ENCODE measurements around the gene ARHGAP45. TPM values are rescaled to one million over a fixed set of nuclear protein-coding genes. Genes with fewer than 3 reads are reported as not detected.

The ARHGAP45 gene
- total RNA-seq, 2 experiments from 2014 or later = 861 to 878 TPM

DNA sequence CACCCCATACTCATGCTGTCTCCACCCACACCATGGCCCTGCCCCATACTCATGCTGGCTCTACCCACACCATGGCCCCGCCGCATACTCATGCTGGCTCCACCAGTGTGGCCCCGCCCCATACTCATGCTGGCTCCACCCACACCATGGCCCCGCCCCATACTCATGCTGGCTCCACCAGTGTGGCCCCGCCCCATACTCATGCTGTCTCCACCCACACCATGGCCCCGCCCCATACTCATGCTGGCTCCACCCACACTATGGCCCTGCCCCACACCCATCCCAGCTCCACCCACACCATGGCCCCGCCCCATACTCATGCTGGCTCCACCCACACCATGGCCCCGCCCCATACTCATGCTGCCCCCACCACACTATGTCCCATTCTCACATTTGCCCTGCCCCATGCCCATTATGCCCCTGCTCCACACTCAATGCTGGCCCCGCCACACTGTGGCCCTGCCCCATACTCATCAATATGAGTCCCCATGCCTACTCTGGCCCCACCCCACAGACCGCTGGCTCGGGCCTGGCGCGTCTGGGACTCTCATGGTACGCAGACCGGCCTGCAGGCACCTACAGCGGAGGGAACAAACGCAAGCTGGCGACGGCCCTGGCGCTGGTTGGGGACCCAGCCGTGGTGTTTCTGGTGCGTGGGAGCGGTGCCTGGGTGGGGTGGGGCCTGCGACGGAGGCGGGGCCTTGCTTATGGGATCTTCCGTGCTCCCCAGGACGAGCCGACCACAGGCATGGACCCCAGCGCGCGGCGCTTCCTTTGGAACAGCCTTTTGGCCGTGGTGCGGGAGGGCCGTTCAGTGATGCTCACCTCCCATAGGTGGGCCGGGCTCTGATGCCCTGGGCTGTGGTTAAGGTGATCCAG, 3.7 kb upstream of the ARHGAP45 start:
- peaks cover 41% of the 10 kb centered on the region for H3K4me1 Mint-ChIP-seq (ENCODE audit: low read depth)
- H3K36me3 ChIP-seq (ENCODE audit: insufficient read depth, low read length) = peaks cover 16% of the 10 kb centered on the region
- H3K27me3 ChIP-seq (ENCODE audit: control insufficient read depth in 1 of 2, insufficient read depth in 2 of 2, low read length in 2 of 2) = no peaks in the 10 kb centered on the region
- ATAC-seq (ENCODE audit: poor library complexity) = peak; percentile 21
- CTCF ChIA-PET = no interaction called here
- peak in 9 of 14 experiments; percentile 36 to 87 (median 67) for DNase-seq
- H3K27ac ChIP-seq (ENCODE audit: low read depth in 1 of 2, low read length in 2 of 2) = no peak overlapping the region
- POLR2A ChIA-PET = interaction anchor here (21.0 kb wide), 1 partner anchor 19 kb away, joined by 1253 read pairs; no protein-coding TSS in a partner anchor
- TF ChIP-seq, protein P1, sequence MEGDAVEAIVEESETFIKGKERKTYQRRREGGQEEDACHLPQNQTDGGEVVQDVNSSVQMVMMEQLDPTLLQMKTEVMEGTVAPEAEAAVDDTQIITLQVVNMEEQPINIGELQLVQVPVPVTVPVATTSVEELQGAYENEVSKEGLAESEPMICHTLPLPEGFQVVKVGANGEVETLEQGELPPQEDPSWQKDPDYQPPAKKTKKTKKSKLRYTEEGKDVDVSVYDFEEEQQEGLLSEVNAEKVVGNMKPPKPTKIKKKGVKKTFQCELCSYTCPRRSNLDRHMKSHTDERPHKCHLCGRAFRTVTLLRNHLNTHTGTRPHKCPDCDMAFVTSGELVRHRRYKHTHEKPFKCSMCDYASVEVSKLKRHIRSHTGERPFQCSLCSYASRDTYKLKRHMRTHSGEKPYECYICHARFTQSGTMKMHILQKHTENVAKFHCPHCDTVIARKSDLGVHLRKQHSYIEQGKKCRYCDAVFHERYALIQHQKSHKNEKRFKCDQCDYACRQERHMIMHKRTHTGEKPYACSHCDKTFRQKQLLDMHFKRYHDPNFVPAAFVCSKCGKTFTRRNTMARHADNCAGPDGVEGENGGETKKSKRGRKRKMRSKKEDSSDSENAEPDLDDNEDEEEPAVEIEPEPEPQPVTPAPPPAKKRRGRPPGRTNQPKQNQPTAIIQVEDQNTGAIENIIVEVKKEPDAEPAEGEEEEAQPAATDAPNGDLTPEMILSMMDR (IDR thresholded peaks at IDR 0.05) = no peak
- peaks cover 52% of the 10 kb centered on the region for H3K4me1 ChIP-seq (ENCODE audit: insufficient read depth, low read length)
- intact Hi-C loops (cut with DNase I, micrococcal nuclease) = no loop called here
- no peak overlapping the region for H3K4me3 Mint-ChIP-seq
- H3K36me3 Mint-ChIP-seq (ENCODE audit: low read depth) = peaks cover 25% of the 10 kb centered on the region
- H3K9me3 Mint-ChIP-seq = no peaks in the 10 kb centered on the region
- no peaks in the 10 kb centered on the region for H3K9me3 ChIP-seq (ENCODE audit: control insufficient read depth in 1 of 2, insufficient read depth in 1 of 2, low read length in 2 of 2)
- peak overlapping the region; percentile 44 for H3K27ac Mint-ChIP-seq
- no peak overlapping the region for H3K4me3 ChIP-seq (ENCODE audit: low read length)
- no peaks in the 10 kb centered on the region for H3K27me3 Mint-ChIP-seq

DNA sequence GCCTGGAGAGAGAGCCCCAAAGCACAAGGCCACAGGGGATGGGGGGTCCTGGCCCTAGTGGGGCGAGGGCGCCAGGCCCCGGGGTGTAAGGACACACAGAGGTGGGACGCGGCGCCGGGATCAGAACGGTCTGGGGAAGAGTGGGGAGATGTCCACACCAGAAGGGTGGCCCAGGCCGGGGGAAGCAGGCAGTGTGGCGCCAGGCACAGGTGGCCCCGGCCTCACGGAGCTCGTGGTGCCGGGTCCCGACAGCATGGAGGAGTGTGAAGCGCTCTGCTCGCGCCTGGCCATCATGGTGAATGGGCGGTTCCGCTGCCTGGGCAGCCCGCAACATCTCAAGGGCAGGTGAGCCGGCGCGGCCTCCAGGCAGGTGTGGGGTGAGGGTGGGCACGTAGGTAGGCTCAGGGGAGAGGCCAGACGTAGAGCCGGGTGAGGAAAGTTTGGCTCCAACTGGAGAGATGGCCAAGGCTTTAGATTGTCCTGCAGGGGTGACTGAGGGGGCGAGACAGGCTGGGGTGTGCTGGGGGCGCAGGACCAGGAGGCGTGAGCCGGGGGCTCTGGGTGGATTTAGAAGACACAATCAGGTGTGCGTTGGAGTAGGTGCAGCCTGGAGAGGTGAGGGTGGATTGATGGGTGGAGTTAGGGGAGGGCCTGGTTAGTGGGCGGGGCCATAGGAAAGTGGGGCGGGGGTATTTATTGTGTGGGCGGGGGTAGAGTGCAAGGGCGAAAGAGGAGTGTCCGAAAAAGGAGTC, 2.9 kb upstream of the ARHGAP45 start:
- peak overlapping the region; percentile 66 for H3K4me3 Mint-ChIP-seq

More for the DNA sequence above, 2.9 kb upstream of the ARHGAP45 start:
- Mint-ChIP-seq H3K9me3 (no peaks in the 10 kb centered on the region), H3K27ac (peak overlapping the region; percentile 96), H3K4me1 (ENCODE audit: low read depth) (peaks cover 46% of the 10 kb centered on the region), H3K36me3 (ENCODE audit: low read depth) (peaks cover 27% of the 10 kb centered on the region), H3K27me3 (no peaks in the 10 kb centered on the region)
- Histone ChIP-seq H3K27ac (ENCODE audit: low read depth in 1 of 2, low read length in 2 of 2) (no peak overlapping the region), H3K9me3 (ENCODE audit: control insufficient read depth in 1 of 2, insufficient read depth in 1 of 2, low read length in 2 of 2) (no peaks in the 10 kb centered on the region), H3K4me1 (ENCODE audit: insufficient read depth, low read length) (peaks cover 54% of the 10 kb centered on the region), H3K27me3 (ENCODE audit: control insufficient read depth in 1 of 2, insufficient read depth in 2 of 2, low read length in 2 of 2) (no peaks in the 10 kb centered on the region), H3K4me3 (ENCODE audit: low read length) (no peak overlapping the region), H3K36me3 (ENCODE audit: insufficient read depth, low read length) (peaks cover 21% of the 10 kb centered on the region)
- intact Hi-C loops (cut with DNase I, micrococcal nuclease) = no loop called here
- DNase-seq = peak in 1 of 14 experiments; percentile 56
- TF ChIP-seq, protein P1 (IDR thresholded peaks at IDR 0.05) = no peak
- ChIA-PET POLR2A (interaction anchor here (0.6 to 21.0 kb wide), 11 partner anchors 18 to 878 kb away, joined by 3 to 1253 read pairs (median 4); partner anchors contain the start of genes ABCA7, CNN2 and FAM174C), CTCF (interaction anchor here (0.6 to 2.3 kb wide), 18 partner anchors 10 to 122 kb away, joined by 3 to 42 read pairs (median 5); partner anchors contain the start of genes ABCA7, RNU6-2 and TMEM259)
- ATAC-seq (ENCODE audit: poor library complexity) = no peak

Data from CD4-positive, alpha-beta T cell (primary cell).